BE2C (cell line): Measurements from ENCODE around the gene CCDC158.
"Not testable (repeated sequence)": the region's sequence is repeated elsewhere in the genome, so short reads cannot be mapped to it uniquely, and the experiment has no call there.

ENCODE experiments used
- DNase-seq: peaks from one replicate; pipeline ENCODE4 v3.0.0-alpha.2; 2020
- H3K27me3 ChIP-seq: fragments of 250-450 bp; sonication (Bioruptor Pico); 2 replicates; pipeline ENCODE4 v1.5.1; 2020; ENCODE audit warnings: mild to moderate bottlenecking
- H3K36me3 ChIP-seq: fragments of 250-450 bp; sonication (Bioruptor Pico); 2 replicates; pipeline ENCODE4 v1.5.1; 2020; ENCODE audit warnings: mild to moderate bottlenecking
- H3K4me1 ChIP-seq: fragments of 250-450 bp; sonication (Bioruptor Pico); 2 replicates; pipeline ENCODE4 v1.5.1; 2020
- H3K4me3 ChIP-seq: 2 replicates; pipeline ENCODE4 v1.5.1; 2011; ENCODE audit warnings: low read depth, low read length
- H3K9me3 ChIP-seq: fragments of 250-450 bp; sonication (Bioruptor Pico); 2 replicates; pipeline ENCODE4 v1.5.1; 2020
- CTCF ChIP-seq: IDR thresholded peaks from 2 replicates; pipeline ENCODE4 v1.5.1; 2012; ENCODE audit warnings: mild to moderate bottlenecking, low read depth, low read length

CCDC158 gene

GRCh38 chr4:76366737-76367136 is 54.2 kb downstream of the CCDC158 start:
- no peak overlapping the region for H3K4me3 ChIP-seq
- TF ChIP-seq CTCF, result no peak
- DNase-seq, result no peak
- H3K9me3 ChIP-seq, result no peaks in the 10 kb centered on the region
- H3K36me3 ChIP-seq, result no peaks in the 10 kb centered on the region
- H3K4me1 ChIP-seq, result no peaks in the 10 kb centered on the region
- H3K27me3 ChIP-seq, result no peaks in the 10 kb centered on the region

- TF ChIP-seq CTCF, result no peak
- Histone ChIP-seq H3K4me3 (no peak overlapping the region), H3K36me3 (no peaks in the 10 kb centered on the region), H3K4me1 (no peaks in the 10 kb centered on the region), H3K27me3 (no peaks in the 10 kb centered on the region), H3K9me3 (no peaks in the 10 kb centered on the region)
- DNase-seq, result no peak
Measured at GRCh38 chr4:76365636-76366035, 55.3 kb downstream of the CCDC158 start.

- no peak overlapping the region for H3K4me3 ChIP-seq
- no peaks in the 10 kb centered on the region for H3K36me3 ChIP-seq
- H3K27me3 ChIP-seq, result no peaks in the 10 kb centered on the region
- H3K4me1 ChIP-seq, result no peaks in the 10 kb centered on the region
- TF ChIP-seq CTCF, result no peak
- H3K9me3 ChIP-seq, result no peaks in the 10 kb centered on the region; the same call in 1 of the 2 replicates
- peak; percentile 27 for DNase-seq
Measured at GRCh38 chr4:76364763-76365162, 56.2 kb downstream of the CCDC158 start.

GRCh38 chr4:76363556-76364290 is 57.2 kb downstream of the CCDC158 start:
- no peaks in the 10 kb centered on the region for H3K27me3 ChIP-seq
- TF ChIP-seq CTCF, result no peak
- H3K4me3 ChIP-seq, result no peak overlapping the region
- no peaks in the 10 kb centered on the region for H3K4me1 ChIP-seq
- no peaks in the 10 kb centered on the region for H3K36me3 ChIP-seq
- no peaks in the 10 kb centered on the region; the same call in 1 of the 2 replicates for H3K9me3 ChIP-seq
- DNase-seq, result no peak

- no peak overlapping the region for H3K4me3 ChIP-seq
- no peaks in the 10 kb centered on the region for H3K27me3 ChIP-seq
- H3K4me1 ChIP-seq, result no peaks in the 10 kb centered on the region
- H3K9me3 ChIP-seq, result no peaks in the 10 kb centered on the region; the same call in 1 of the 2 replicates
- no peak for TF ChIP-seq CTCF
- DNase-seq, result no peak
- H3K36me3 ChIP-seq, result no peaks in the 10 kb centered on the region
Measured at GRCh38 chr4:76361689-76362412, 59.1 kb downstream of the CCDC158 start.

GRCh38 chr4:76359881-76360466 is 61.0 kb downstream of the CCDC158 start:
- not testable (repeated sequence) for H3K27me3 ChIP-seq, DNase-seq, H3K9me3 ChIP-seq, H3K36me3 ChIP-seq, H3K4me1 ChIP-seq, H3K4me3 ChIP-seq
